MM.1S (cell line): ENCODE measurements around the gene SEMA4C.

ENCODE experiments used
- DNase-seq: peaks from one replicate; pipeline ENCODE4 v3.0.0-alpha.2; 2015
- H2AFZ ChIP-seq: fragments of 300-600 bp; sonication (generic); 2 replicates; pipeline ENCODE4 v1.6.0; 2016; ENCODE audit warnings: antibody characterized with exemption, low read length
- H3F3A ChIP-seq: fragments of 300-600 bp; sonication (generic); 2 replicates; pipeline ENCODE4 v1.6.1; 2016; ENCODE audit warnings: mild to moderate bottlenecking, antibody characterized with exemption, low read length, moderate library complexity, mixed read lengths; ENCODE audit not compliant: insufficient read depth
- H3K27ac ChIP-seq: fragments of 300-600 bp; sonication (generic); 2 replicates; pipeline ENCODE4 v1.5.1; 2016; ENCODE audit warnings: mild to moderate bottlenecking, low read length
- H3K27me3 ChIP-seq: fragments of 300-600 bp; sonication (generic); replicated peaks from 2 replicates; pipeline ENCODE4 v1.6.0; 2016; ENCODE audit warnings: low read length; ENCODE audit not compliant: insufficient read depth
- H3K36me3 ChIP-seq: fragments of 300-600 bp; sonication (generic); replicated peaks from 2 replicates; pipeline ENCODE4 v1.6.1; 2016; ENCODE audit warnings: mild to moderate bottlenecking, low read length, mixed read lengths; ENCODE audit not compliant: insufficient read depth
- H3K4me1 ChIP-seq: fragments of 300-600 bp; sonication (generic); 2 replicates; pipeline ENCODE4 v1.6.1; 2016; ENCODE audit warnings: low read length, mixed read lengths
- H3K4me2 ChIP-seq: fragments of 300-600 bp; sonication (generic); 2 replicates; pipeline ENCODE4 v1.6.0; 2016; ENCODE audit warnings: low read depth, low read length
- H3K4me3 ChIP-seq: fragments of 300-600 bp; sonication (generic); 2 replicates; pipeline ENCODE4 v1.5.1; 2016; ENCODE audit warnings: low read length, mixed read lengths
- H3K79me2 ChIP-seq: fragments of 300-600 bp; sonication (generic); 2 replicates; pipeline ENCODE4 v1.6.1; 2016; ENCODE audit warnings: mixed run types, low read length, mixed read lengths
- H3K9ac ChIP-seq: fragments of 300-600 bp; sonication (generic); 2 replicates; pipeline ENCODE4 v1.6.1; 2016; ENCODE audit warnings: low read length, mixed read lengths
- H3K9me2 ChIP-seq: fragments of 300-600 bp; sonication (generic); replicated peaks from 2 replicates; pipeline ENCODE4 v1.6.1; 2016; ENCODE audit warnings: mild to moderate bottlenecking, low read length, mixed read lengths; ENCODE audit not compliant: insufficient read depth
- H3K9me3 ChIP-seq: fragments of 300-600 bp; sonication (generic); replicated peaks from 2 replicates; pipeline ENCODE4 v1.6.1; 2016; ENCODE audit warnings: mild to moderate bottlenecking, low read length, mixed read lengths; ENCODE audit not compliant: insufficient read depth
- H4K20me1 ChIP-seq: fragments of 300-600 bp; sonication (generic); 2 replicates; pipeline ENCODE4 v1.6.1; 2016; ENCODE audit warnings: mild to moderate bottlenecking, low read length, moderate library complexity, mixed read lengths; ENCODE audit not compliant: insufficient read depth
- EZH2 ChIP-seq: fragments of 300-600 bp; sonication (generic); optimal IDR thresholded peaks from 2 replicates; pipeline ENCODE3; 2017; ENCODE audit warnings: low read depth, mild to moderate bottlenecking, antibody characterized with exemption, low read length, mixed read lengths
- EZH2phosphoT487 ChIP-seq: fragments of 300-600 bp; sonication (generic); IDR thresholded peaks from 2 replicates; pipeline ENCODE4 v1.6.1; 2018; ENCODE audit warnings: antibody characterized with exemption, low read length
- TF ChIP-seq, protein P1 (sequence below): fragments of 300-600 bp; sonication (generic); IDR thresholded peaks from 2 replicates; pipeline ENCODE4 v1.5.1; 2016; ENCODE audit warnings: antibody characterized with exemption, low read length, mixed read lengths

The SEMA4C gene

DNA sequence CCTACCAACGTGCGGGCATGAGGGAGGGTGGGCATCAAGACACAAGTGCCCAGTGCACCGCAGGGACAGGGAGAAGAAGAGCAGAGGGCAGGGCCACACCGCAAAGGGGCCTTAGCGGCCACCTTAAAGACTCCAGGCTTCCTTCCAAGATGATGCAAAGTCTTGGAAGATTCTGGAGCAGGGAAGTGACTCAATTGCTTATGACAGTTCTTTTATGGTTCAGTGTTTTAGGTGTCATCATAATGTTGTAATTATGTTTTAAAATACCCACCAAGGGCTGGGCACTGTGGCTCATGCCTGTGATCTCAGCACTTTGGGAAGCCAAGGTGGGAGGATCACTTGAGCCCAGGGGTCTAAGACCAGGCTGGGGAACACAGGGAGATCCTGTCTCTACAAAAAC is 44.5 kb upstream of the SEMA4C start:
- Histone ChIP-seq H3K4me3 (no peak overlapping the region), H2AFZ (no peak overlapping the region), H3K27ac (no peak overlapping the region), H4K20me1 (no peaks in the 10 kb centered on the region), H3K9ac (no peak overlapping the region), H3K36me3 (no peaks in the 10 kb centered on the region), H3F3A (no peaks in the 10 kb centered on the region), H3K79me2 (no peaks in the 10 kb centered on the region), H3K9me3 (no peaks in the 10 kb centered on the region), H3K27me3 (peaks cover 16% of the 10 kb centered on the region; the same call in 1 of the 2 replicates), H3K4me1 (no peaks in the 10 kb centered on the region), H3K9me2 (no peaks in the 10 kb centered on the region), H3K4me2 (no peak overlapping the region)
- DNase-seq, result no peak
- TF ChIP-seq, protein P1, sequence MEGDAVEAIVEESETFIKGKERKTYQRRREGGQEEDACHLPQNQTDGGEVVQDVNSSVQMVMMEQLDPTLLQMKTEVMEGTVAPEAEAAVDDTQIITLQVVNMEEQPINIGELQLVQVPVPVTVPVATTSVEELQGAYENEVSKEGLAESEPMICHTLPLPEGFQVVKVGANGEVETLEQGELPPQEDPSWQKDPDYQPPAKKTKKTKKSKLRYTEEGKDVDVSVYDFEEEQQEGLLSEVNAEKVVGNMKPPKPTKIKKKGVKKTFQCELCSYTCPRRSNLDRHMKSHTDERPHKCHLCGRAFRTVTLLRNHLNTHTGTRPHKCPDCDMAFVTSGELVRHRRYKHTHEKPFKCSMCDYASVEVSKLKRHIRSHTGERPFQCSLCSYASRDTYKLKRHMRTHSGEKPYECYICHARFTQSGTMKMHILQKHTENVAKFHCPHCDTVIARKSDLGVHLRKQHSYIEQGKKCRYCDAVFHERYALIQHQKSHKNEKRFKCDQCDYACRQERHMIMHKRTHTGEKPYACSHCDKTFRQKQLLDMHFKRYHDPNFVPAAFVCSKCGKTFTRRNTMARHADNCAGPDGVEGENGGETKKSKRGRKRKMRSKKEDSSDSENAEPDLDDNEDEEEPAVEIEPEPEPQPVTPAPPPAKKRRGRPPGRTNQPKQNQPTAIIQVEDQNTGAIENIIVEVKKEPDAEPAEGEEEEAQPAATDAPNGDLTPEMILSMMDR, result no peak
- TF ChIP-seq EZH2phosphoT487 (no peak), EZH2 (no peak)

GRCh38 chr2:96913398-96914202 is 43.7 kb upstream of the SEMA4C start:
- H3K27me3 ChIP-seq, result peaks cover 16% of the 10 kb centered on the region; the same call in 1 of the 2 replicates
- H3K36me3 ChIP-seq, result no peaks in the 10 kb centered on the region
- no peak overlapping the region for H2AFZ ChIP-seq
- TF ChIP-seq, protein P1, result no peak
- TF ChIP-seq EZH2 (no peak), EZH2phosphoT487 (no peak)
- no peaks in the 10 kb centered on the region for H4K20me1 ChIP-seq
- H3F3A ChIP-seq, result no peaks in the 10 kb centered on the region
- H3K9me3 ChIP-seq, result no peaks in the 10 kb centered on the region
- no peaks in the 10 kb centered on the region for H3K79me2 ChIP-seq
- no peak overlapping the region for H3K4me3 ChIP-seq
- H3K9ac ChIP-seq, result no peak overlapping the region
- H3K9me2 ChIP-seq, result no peaks in the 10 kb centered on the region
- H3K4me1 ChIP-seq, result no peaks in the 10 kb centered on the region
- no peak overlapping the region for H3K4me2 ChIP-seq
- DNase-seq, result no peak
- H3K27ac ChIP-seq, result no peak overlapping the region

- Histone ChIP-seq H3K4me2 (no peak overlapping the region), H2AFZ (no peak overlapping the region), H3K4me1 (no peaks in the 10 kb centered on the region), H3K9me3 (no peaks in the 10 kb centered on the region), H3K79me2 (no peaks in the 10 kb centered on the region), H3K9me2 (no peaks in the 10 kb centered on the region), H4K20me1 (no peaks in the 10 kb centered on the region), H3K27me3 (peaks cover 16% of the 10 kb centered on the region; the same call in 1 of the 2 replicates), H3F3A (no peaks in the 10 kb centered on the region), H3K9ac (no peak overlapping the region), H3K36me3 (no peaks in the 10 kb centered on the region), H3K27ac (no peak overlapping the region), H3K4me3 (no peak overlapping the region)
- TF ChIP-seq, protein P1, result no peak
- TF ChIP-seq EZH2, result no peak
- TF ChIP-seq EZH2phosphoT487, result no peak
- no peak for DNase-seq
Measured at GRCh38 chr2:96913117-96913397, 43.2 kb upstream of the SEMA4C start.
